GM12891 (cell line): ENCODE results near the gene BTF3.

Source experiments
- POLR2A ChIP-seq: IDR thresholded peaks from 2 replicates; pipeline ENCODE4 v1.6.1; 2011; ENCODE audit warnings: low read depth, low read length, control low read depth
- POLR2AphosphoS5 ChIP-seq: IDR thresholded peaks from 2 replicates; pipeline ENCODE4 v1.6.1; 2011; ENCODE audit warnings: low read depth, low read length, control low read depth
- POU2F2 ChIP-seq: IDR thresholded peaks from 2 replicates; pipeline ENCODE4 v1.6.1; 2011; ENCODE audit warnings: low read depth, mild to moderate bottlenecking, control low read depth, low read length, moderate library complexity
- TAF1 ChIP-seq: IDR thresholded peaks from 2 replicates; pipeline ENCODE4 v1.6.1; 2011; ENCODE audit warnings: low read depth, low read length, control low read depth

DNA sequence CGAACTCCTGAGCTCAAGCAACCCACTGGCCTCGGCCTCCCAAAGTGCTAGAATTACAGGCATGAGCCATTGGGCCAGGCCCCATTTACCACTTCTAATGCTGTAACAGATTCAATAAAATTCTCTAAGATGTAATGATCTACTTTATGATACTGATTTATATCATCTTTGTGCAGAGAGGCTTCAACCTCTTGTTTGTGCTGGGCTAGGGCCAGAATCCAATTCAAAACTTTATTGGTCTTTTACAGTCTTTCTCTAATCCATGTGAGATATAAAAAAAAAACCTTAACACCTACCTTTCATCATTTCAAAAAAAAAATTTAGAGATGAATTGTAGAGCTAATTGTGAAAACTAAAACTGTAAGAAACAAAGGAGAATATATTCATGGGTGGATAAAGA lies 8.2 kb upstream of the BTF3 start:
- no peak for TF ChIP-seq TAF1
- TF ChIP-seq POLR2AphosphoS5: no peak
- no peak for TF ChIP-seq POLR2A
- TF ChIP-seq POU2F2: no peak
